ENCODE measurements around the gene AMPH. TPM values are rescaled to one million over a fixed set of nuclear protein-coding genes. Genes with fewer than 3 reads are reported as not detected.

AMPH gene
- total RNA-seq, 1 donor from 2014 or later, result 0.25 TPM

- no peak overlapping the region for H3K4me3 ChIP-seq (ENCODE audit: low read depth, low read length)
- no peak for DNase-seq (ENCODE audit: low read depth)
- H3K27me3 ChIP-seq (ENCODE audit: control insufficient read depth, insufficient read depth, low read length), result no peaks in the 10 kb centered on the region
- TF ChIP-seq CTCF (IDR thresholded peaks at IDR 0.05; ENCODE audit: insufficient read depth, low read length, poor library complexity, severe bottlenecking), result no peak
- H3K36me3 ChIP-seq (ENCODE audit: control insufficient read depth, insufficient read depth, low read length), result no peaks in the 10 kb centered on the region
Measured at GRCh38 chr7:38565289-38565688, 65.9 kb downstream of the AMPH start.

- DNase-seq (ENCODE audit: low read depth), result no peak
- Histone ChIP-seq H3K27me3 (ENCODE audit: control insufficient read depth, insufficient read depth, low read length) (no peaks in the 10 kb centered on the region), H3K4me3 (ENCODE audit: low read depth, low read length) (no peak overlapping the region), H3K36me3 (ENCODE audit: control insufficient read depth, insufficient read depth, low read length) (no peaks in the 10 kb centered on the region)
- TF ChIP-seq CTCF (IDR thresholded peaks at IDR 0.05; ENCODE audit: insufficient read depth, low read length, poor library complexity, severe bottlenecking), result no peak
Measured at GRCh38 chr7:38563741-38564140, 67.4 kb downstream of the AMPH start.

GRCh38 chr7:38561166-38561565, 70.0 kb downstream of the AMPH start:
- no peak for DNase-seq (ENCODE audit: low read depth)
- Histone ChIP-seq H3K36me3 (ENCODE audit: control insufficient read depth, insufficient read depth, low read length) (no peaks in the 10 kb centered on the region), H3K4me3 (ENCODE audit: low read depth, low read length) (no peak overlapping the region), H3K27me3 (ENCODE audit: control insufficient read depth, insufficient read depth, low read length) (no peaks in the 10 kb centered on the region)
- TF ChIP-seq CTCF (IDR thresholded peaks at IDR 0.05; ENCODE audit: insufficient read depth, low read length, poor library complexity, severe bottlenecking), result no peak

GRCh38 chr7:38558761-38559345, 72.3 kb downstream of the AMPH start:
- no peak for DNase-seq (ENCODE audit: low read depth)
- Histone ChIP-seq H3K4me3 (ENCODE audit: low read depth, low read length) (no peak overlapping the region), H3K36me3 (ENCODE audit: control insufficient read depth, insufficient read depth, low read length) (no peaks in the 10 kb centered on the region), H3K27me3 (ENCODE audit: control insufficient read depth, insufficient read depth, low read length) (no peaks in the 10 kb centered on the region)
- TF ChIP-seq CTCF (IDR thresholded peaks at IDR 0.05; ENCODE audit: insufficient read depth, low read length, poor library complexity, severe bottlenecking), result no peak

GRCh38 chr7:38554586-38554985, 76.6 kb downstream of the AMPH start:
- no peak for DNase-seq (ENCODE audit: low read depth)

More at GRCh38 chr7:38554586-38554985, 76.6 kb downstream of the AMPH start:
- TF ChIP-seq CTCF (IDR thresholded peaks at IDR 0.05; ENCODE audit: insufficient read depth, low read length, poor library complexity, severe bottlenecking), result no peak
- Histone ChIP-seq H3K4me3 (ENCODE audit: low read depth, low read length) (no peak overlapping the region), H3K36me3 (ENCODE audit: control insufficient read depth, insufficient read depth, low read length) (no peaks in the 10 kb centered on the region), H3K27me3 (ENCODE audit: control insufficient read depth, insufficient read depth, low read length) (no peaks in the 10 kb centered on the region)

Measured in kidney epithelial cell (primary cell).